Activated CD8-positive, alpha-beta memory T cell treated with anti-CD3 and anti-CD28 coated beads, Interleukin-2, amount 50 U/mL, for 24 hours (primary cell): Measurements from ENCODE around the gene CAD.
"Not testable (repeated sequence)": the region's sequence is repeated elsewhere in the genome, so short reads cannot be mapped to it uniquely, and the experiment has no call there.

Experiments used
- DNase-seq: peaks from one replicate; pipeline ENCODE4 v3.0.0-alpha.2; 2020; ENCODE audit errors: extremely low read depth

Gene CAD

GRCh38 chr2:27256855-27257454, 39.8 kb downstream of the CAD start:
- no peak for DNase-seq

- DNase-seq: no peak
These were observed 40.9 kb downstream of the CAD start for GRCh38 chr2:27258051-27258450.

GRCh38 chr2:27261241-27261925, 44.2 kb downstream of the CAD start:
- no peak for DNase-seq

GRCh38 chr2:27261926-27262298, 44.7 kb downstream of the CAD start:
- no peak for DNase-seq

- no peak for DNase-seq
These were observed 45.5 kb downstream of the CAD start, which contains the start of gene SLC30A3 for GRCh38 chr2:27262379-27263286. TSS of gene SLC30A3 (minus strand) at chr2:27263047. CDS start at chr2:27262906, 141 bp downstream.

GRCh38 chr2:27263287-27264252, 46.4 kb downstream of the CAD start:
- DNase-seq: no peak

- no peak for DNase-seq
These were observed 47.1 kb downstream of the CAD start for GRCh38 chr2:27264253-27264752.

GRCh38 chr2:27264753-27265535, 47.8 kb downstream of the CAD start:
- no peak for DNase-seq

GRCh38 chr2:27265536-27265870, 48.3 kb downstream of the CAD start:
- DNase-seq: no peak

GRCh38 chr2:27268296-27268695, 51.1 kb downstream of the CAD start:
- DNase-seq: not testable (repeated sequence)

GRCh38 chr2:27270131-27270530, 53.0 kb downstream of the CAD start:
- DNase-seq: no peak

- DNase-seq: no peak
These were observed 53.5 kb downstream of the CAD start for GRCh38 chr2:27270670-27271069.

GRCh38 chr2:27271631-27272340, 54.6 kb downstream of the CAD start:
- DNase-seq: no peak

- DNase-seq: not testable (repeated sequence)
These were observed 55.7 kb downstream of the CAD start for GRCh38 chr2:27272537-27273522.

GRCh38 chr2:27275211-27276150, 58.3 kb downstream of the CAD start, which contains the start of gene DNAJC5G:
TSS of gene DNAJC5G (plus strand) at chr2:27275433. CDS start at chr2:27276729, 1,296 bp downstream.
- DNase-seq: no peak

- no peak for DNase-seq
These were observed 60.8 kb downstream of the CAD start for GRCh38 chr2:27278010-27278409.

GRCh38 chr2:27280826-27281225, 63.7 kb downstream of the CAD start:
- no peak for DNase-seq
